HEK293 (cell line): ENCODE data around the gene IL33.

ENCODE experiments used
- CTCF ChIA-PET: fragments of 350-600 bp; formaldehyde crosslinking; extraction: SDS; loops from one replicate; lab custom pipeline; 2021; ENCODE audit warnings: antibody characterized with exemption; lab: Yijun Ruan, JAX
- POLR2A ChIA-PET: fragments of 300-600 bp; formaldehyde crosslinking; extraction: SDS; loops from one replicate; lab custom pipeline; 2020; ENCODE audit warnings: antibody characterized with exemption, inconsistent platforms; lab: Yijun Ruan, JAX
- H3K27ac ChIP-seq: fragments of 200-500 bp; sonication (Bioruptor generic); 2 replicates; pipeline ENCODE4 v1.5.1; 2014; ENCODE audit warnings: low read depth, low read length, control low read depth, inconsistent platforms; ENCODE audit errors: extremely low read depth
- H3K36me3 ChIP-seq, 2 experiments: fragments of 200-500 bp in 1 of 2; sonication (Bioruptor generic) in 1 of 2; 1 replicate in 1 of 2; 2 replicates in 1 of 2; pipeline ENCODE4 v1.5.1; 2014 to 2017; ENCODE audit warnings: inconsistent platforms in 2 of 2, low read length in 2 of 2; ENCODE audit not compliant: control insufficient read depth in 2 of 2, insufficient read depth in 1 of 2
- H3K4me1 ChIP-seq: fragments of 200-500 bp; sonication (Bioruptor generic); 2 replicates; pipeline ENCODE4 v1.5.1; 2014; ENCODE audit warnings: mild to moderate bottlenecking, low read length, inconsistent platforms; ENCODE audit not compliant: control insufficient read depth, insufficient read depth
- H3K4me3 ChIP-seq: 2 replicates; pipeline ENCODE4 v1.5.1; 2011; ENCODE audit warnings: low read depth, mild to moderate bottlenecking, control low read depth, low read length, moderate library complexity
- H3K9me3 ChIP-seq: fragments of 200-500 bp; sonication (Bioruptor generic); 2 replicates; pipeline ENCODE4 v1.5.1; 2014; ENCODE audit warnings: low read depth, low read length, inconsistent platforms; ENCODE audit not compliant: control insufficient read depth, insufficient read depth
- GLI4 ChIP-seq: fragments of 450-650 bp; formaldehyde crosslinking; IDR thresholded peaks from 2 replicates; pipeline ENCODE4 v1.5.1; 2016; ENCODE audit warnings: missing biosample characterization, missing genetic modification characterization
- KLF17 ChIP-seq: fragments of 450-650 bp; formaldehyde crosslinking; IDR thresholded peaks from 2 replicates; pipeline ENCODE4 v1.5.1; 2016; ENCODE audit warnings: missing biosample characterization, missing genetic modification characterization
- PRDM1 ChIP-seq: fragments of 450-650 bp; formaldehyde crosslinking; IDR thresholded peaks from 2 replicates; pipeline ENCODE4; 2016; ENCODE audit warnings: missing biosample characterization, missing genetic modification characterization
- TSHZ1 ChIP-seq: fragments of 450-650 bp; formaldehyde crosslinking; IDR thresholded peaks from 2 replicates; pipeline ENCODE4 v1.5.1; 2016; ENCODE audit warnings: missing biosample characterization, missing genetic modification characterization, borderline replicate concordance
- ZBTB1 ChIP-seq: fragments of 450-650 bp; formaldehyde crosslinking; IDR thresholded peaks from 2 replicates; pipeline ENCODE4 v1.5.1; 2016; ENCODE audit warnings: missing biosample characterization, missing genetic modification characterization
- ZBTB17 ChIP-seq: fragments of 450-650 bp; formaldehyde crosslinking; IDR thresholded peaks from 2 replicates; pipeline ENCODE4 v1.5.1; 2016; ENCODE audit warnings: missing biosample characterization, missing genetic modification characterization
- ZFP41 ChIP-seq: fragments of 450-650 bp; formaldehyde crosslinking; IDR thresholded peaks from 2 replicates; pipeline ENCODE4 v1.5.1; 2016; ENCODE audit warnings: missing biosample characterization, missing genetic modification characterization, borderline replicate concordance
- ZNF112 ChIP-seq: fragments of 450-650 bp; formaldehyde crosslinking; IDR thresholded peaks from 2 replicates; pipeline ENCODE4 v1.5.0; 2017; ENCODE audit warnings: missing biosample characterization, missing genetic modification characterization
- ZNF175 ChIP-seq: fragments of 450-650 bp; formaldehyde crosslinking; IDR thresholded peaks from 2 replicates; pipeline ENCODE4 v1.5.1; 2016; ENCODE audit warnings: missing biosample characterization, missing genetic modification characterization
- ZNF184 ChIP-seq: fragments of 450-650 bp; IDR thresholded peaks from 2 replicates; pipeline ENCODE4 v1.5.1; 2018; ENCODE audit warnings: missing biosample characterization, mild to moderate bottlenecking, missing genetic modification characterization
- ZNF19 ChIP-seq: fragments of 450-650 bp; formaldehyde crosslinking; IDR thresholded peaks from 2 replicates; pipeline ENCODE4; 2016; ENCODE audit warnings: missing biosample characterization, missing genetic modification characterization, low read depth
- ZNF211 ChIP-seq: fragments of 450-650 bp; formaldehyde crosslinking; IDR thresholded peaks from 2 replicates; pipeline ENCODE4 v1.5.1; 2016; ENCODE audit warnings: low read depth, missing biosample characterization, missing genetic modification characterization
- ZNF223 ChIP-seq: fragments of 450-650 bp; formaldehyde crosslinking; IDR thresholded peaks from 2 replicates; pipeline ENCODE4 v1.5.1; 2016; ENCODE audit warnings: missing biosample characterization, missing genetic modification characterization
- ZNF239 ChIP-seq: fragments of 450-650 bp; formaldehyde crosslinking; IDR thresholded peaks from 2 replicates; pipeline ENCODE4 v1.5.1; 2016; ENCODE audit warnings: missing biosample characterization, missing genetic modification characterization
- ZNF24 ChIP-seq: fragments of 450-650 bp; formaldehyde crosslinking; IDR thresholded peaks from 2 replicates; pipeline ENCODE4 v1.5.1; 2016; ENCODE audit warnings: missing biosample characterization, missing genetic modification characterization
- ZNF274 ChIP-seq, 2 experiments: fragments of 200-500 bp in 1 of 2; fragments of 450-650 bp in 1 of 2; sonication (Bioruptor generic) in 1 of 2; formaldehyde crosslinking in 1 of 2; IDR thresholded peaks; 2 replicates each; pipeline versions ENCODE4 v1.5.1 to v1.6.1; 2014 to 2016; ENCODE audit warnings: borderline replicate concordance in 1 of 2, inconsistent platforms in 1 of 2, low read length in 1 of 2, missing biosample characterization in 1 of 2, missing genetic modification characterization in 1 of 2
- ZNF311 ChIP-seq: fragments of 450-650 bp; formaldehyde crosslinking; IDR thresholded peaks from 2 replicates; pipeline ENCODE4 v1.5.1; 2017; ENCODE audit warnings: missing biosample characterization, missing genetic modification characterization, borderline replicate concordance
- ZNF324 ChIP-seq: fragments of 450-650 bp; formaldehyde crosslinking; IDR thresholded peaks from 2 replicates; pipeline ENCODE4 v1.5.1; 2016; ENCODE audit warnings: missing biosample characterization, missing genetic modification characterization
- ZNF394 ChIP-seq: fragments of 450-650 bp; formaldehyde crosslinking; IDR thresholded peaks from 2 replicates; pipeline ENCODE4 v1.5.1; 2016; ENCODE audit warnings: missing biosample characterization, missing genetic modification characterization, mild to moderate bottlenecking, moderate library complexity, borderline replicate concordance
- ZNF513 ChIP-seq: fragments of 450-650 bp; IDR thresholded peaks from 2 replicates; pipeline ENCODE4 v1.5.1; 2018; ENCODE audit warnings: missing biosample characterization, missing genetic modification characterization
- ZNF521 ChIP-seq: fragments of 450-650 bp; formaldehyde crosslinking; IDR thresholded peaks from 2 replicates; pipeline ENCODE4 v1.5.1; 2017; ENCODE audit warnings: missing biosample characterization, mild to moderate bottlenecking, missing genetic modification characterization
- ZNF561 ChIP-seq: fragments of 450-650 bp; IDR thresholded peaks from 2 replicates; pipeline ENCODE4 v1.5.1; 2018; ENCODE audit warnings: missing biosample characterization, missing genetic modification characterization, borderline replicate concordance
- ZNF621 ChIP-seq: fragments of 450-650 bp; formaldehyde crosslinking; IDR thresholded peaks from 2 replicates; pipeline ENCODE4 v1.5.1; 2017; ENCODE audit warnings: missing biosample characterization, missing genetic modification characterization
- ZNF624 ChIP-seq: fragments of 450-650 bp; formaldehyde crosslinking; IDR thresholded peaks from 2 replicates; pipeline ENCODE4 v1.5.1; 2017; ENCODE audit warnings: missing biosample characterization, missing genetic modification characterization
- ZNF707 ChIP-seq: fragments of 450-650 bp; formaldehyde crosslinking; IDR thresholded peaks from 2 replicates; pipeline ENCODE4 v1.5.1; 2016; ENCODE audit warnings: missing biosample characterization, missing genetic modification characterization
- ZNF792 ChIP-seq: fragments of 450-650 bp; formaldehyde crosslinking; IDR thresholded peaks from 2 replicates; pipeline ENCODE4 v1.5.1; 2016; ENCODE audit warnings: missing biosample characterization, missing genetic modification characterization
- ZNF837 ChIP-seq: fragments of 450-650 bp; formaldehyde crosslinking; IDR thresholded peaks from 2 replicates; pipeline ENCODE4 v1.5.1; 2016; ENCODE audit warnings: missing biosample characterization, missing genetic modification characterization
- ZXDB ChIP-seq: fragments of 450-650 bp; formaldehyde crosslinking; IDR thresholded peaks from 2 replicates; pipeline ENCODE4 v1.5.1; 2016; ENCODE audit warnings: missing biosample characterization, missing genetic modification characterization
- TF ChIP-seq, protein P1 (sequence below): fragments of 450-650 bp; formaldehyde crosslinking; IDR thresholded peaks from 2 replicates; pipeline ENCODE4 v1.5.1; 2016; ENCODE audit warnings: missing biosample characterization, missing genetic modification characterization

Gene IL33

GRCh38 chr9:6268826-6269397 lies 53.3 kb downstream of the IL33 start:
- Histone ChIP-seq H3K4me3 (no peak overlapping the region), H3K36me3 (no peaks in the 10 kb centered on the region), H3K9me3 (no peaks in the 10 kb centered on the region), H3K27ac (no peak overlapping the region), H3K4me1 (0 out of 2 replicates have a peak, but pooled peaks cover 2% of the 10 kb centered on the region)
- POLR2A ChIA-PET, result no interaction called here
- no peak for TF ChIP-seq ZNF24
- no peak for TF ChIP-seq ZNF112 (tag by site-specific recombination)
- no peak for TF ChIP-seq ZNF792
- TF ChIP-seq ZNF223 (tag by site-specific recombination), result no peak
- TF ChIP-seq, protein P1, sequence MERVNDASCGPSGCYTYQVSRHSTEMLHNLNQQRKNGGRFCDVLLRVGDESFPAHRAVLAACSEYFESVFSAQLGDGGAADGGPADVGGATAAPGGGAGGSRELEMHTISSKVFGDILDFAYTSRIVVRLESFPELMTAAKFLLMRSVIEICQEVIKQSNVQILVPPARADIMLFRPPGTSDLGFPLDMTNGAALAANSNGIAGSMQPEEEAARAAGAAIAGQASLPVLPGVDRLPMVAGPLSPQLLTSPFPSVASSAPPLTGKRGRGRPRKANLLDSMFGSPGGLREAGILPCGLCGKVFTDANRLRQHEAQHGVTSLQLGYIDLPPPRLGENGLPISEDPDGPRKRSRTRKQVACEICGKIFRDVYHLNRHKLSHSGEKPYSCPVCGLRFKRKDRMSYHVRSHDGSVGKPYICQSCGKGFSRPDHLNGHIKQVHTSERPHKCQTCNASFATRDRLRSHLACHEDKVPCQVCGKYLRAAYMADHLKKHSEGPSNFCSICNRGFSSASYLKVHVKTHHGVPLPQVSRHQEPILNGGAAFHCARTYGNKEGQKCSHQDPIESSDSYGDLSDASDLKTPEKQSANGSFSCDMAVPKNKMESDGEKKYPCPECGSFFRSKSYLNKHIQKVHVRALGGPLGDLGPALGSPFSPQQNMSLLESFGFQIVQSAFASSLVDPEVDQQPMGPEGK (tag by site-specific recombination), result no peak
- TF ChIP-seq TSHZ1 (tag by site-specific recombination), result no peak
- no peak for TF ChIP-seq ZNF521 (tag by site-specific recombination)
- no peak for TF ChIP-seq ZNF311 (tag by site-specific recombination)
- TF ChIP-seq ZNF324 (tag by site-specific recombination), result no peak
- no peak for TF ChIP-seq ZXDB (tag by site-specific recombination)
- no peak for TF ChIP-seq ZNF513 (tag by site-specific recombination)
- TF ChIP-seq ZNF624 (tag by site-specific recombination), result no peak
- TF ChIP-seq ZNF184, result no peak
- TF ChIP-seq KLF17, result no peak
- TF ChIP-seq ZNF561 (tag by site-specific recombination), result no peak
- CTCF ChIA-PET, result interaction anchor here (0.9 kb wide), 1 partner anchor 37 kb away, joined by 4 read pairs; no protein-coding TSS in a partner anchor

- H3K4me3 ChIP-seq, result no peak overlapping the region
- ChIA-PET POLR2A (no interaction called here), CTCF (no interaction called here)
- H3K4me1 ChIP-seq, result 0 out of 2 replicates have a peak, but pooled peaks cover 2% of the 10 kb centered on the region
- no peaks in the 10 kb centered on the region for H3K36me3 ChIP-seq
- H3K27ac ChIP-seq, result no peak overlapping the region
- no peaks in the 10 kb centered on the region for H3K9me3 ChIP-seq
- TF ChIP-seq ZNF707 (no peak), ZNF175 (tag by site-specific recombination) (no peak), ZBTB1 (tag by site-specific recombination) (no peak), ZNF837 (tag by site-specific recombination) (no peak), ZNF274 (IDR thresholded peaks at IDR 0.05; ENCODE audit: low read length) (no peak), ZNF274 (tag by site-specific recombination; IDR thresholded peaks at IDR 0.05; ENCODE audit: borderline replicate concordance) (no peak), ZNF239 (tag by site-specific recombination) (no peak), PRDM1 (tag by site-specific recombination) (no peak), ZNF621 (no peak), ZNF624 (tag by site-specific recombination) (no peak), ZNF19 (no peak), ZFP41 (tag by site-specific recombination) (no peak), GLI4 (tag by site-specific recombination) (no peak), ZNF394 (no peak), ZBTB17 (tag by site-specific recombination) (no peak), ZNF211 (tag by site-specific recombination) (no peak)
Measured at GRCh38 chr9:6270896-6271295, 55.3 kb downstream of the IL33 start.
